Adrenal gland (tissue), 12 donors: ENCODE data around the gene RNF6. TPM values are rescaled to one million over a fixed set of nuclear protein-coding genes. Genes with fewer than 3 reads are reported as not detected.

ENCODE experiments used
- DNase-seq, 7 donors: peaks; one replicate each; pipeline ENCODE4 v3.0.0-alpha.2; 2019 to 2020
- H3K27ac ChIP-seq, 5 donors: fragments of 200-600 bp; sonication (generic) in 4 of 5; 1 replicate in 3 of 5; 2 replicates in 2 of 5; pipeline versions ENCODE4 v1.5.1 to v1.8.0; 2016 to 2020; ENCODE audit warnings: mild to moderate bottlenecking in 1 of 5
- H3K27me3 ChIP-seq: fragments of 200-600 bp; 2 replicates; pipeline ENCODE4 v1.8.0; 2021
- H3K36me3 ChIP-seq, 2 donors: fragments of 200-600 bp; replicated peaks in 1 of 2; 1 replicate in 1 of 2; 2 replicates in 1 of 2; pipeline versions ENCODE4 v1.5.1 to v1.8.0; 2018 to 2022
- H3K4me1 ChIP-seq, 2 donors: fragments of 200-600 bp; replicated peaks in 1 of 2; 1 replicate in 1 of 2; 2 replicates in 1 of 2; pipeline versions ENCODE4 v1.5.1 to v1.8.0; 2018 to 2021
- H3K4me3 ChIP-seq, 4 donors: fragments of 200-600 bp; sonication (generic) in 3 of 4; one replicate each; pipeline ENCODE4 v1.5.1; 2016 to 2018
- H3K9me3 ChIP-seq, 3 donors: fragments of 200-600 bp; sonication (generic) in 1 of 3; replicated peaks in 1 of 3; 1 replicate in 2 of 3; 2 replicates in 1 of 3; pipeline versions ENCODE4 v1.5.1 to v1.8.0; 2016 to 2021
- POLR2A ChIP-seq, 2 donors: fragments of 450-650 bp; IDR thresholded peaks; one replicate each; pipeline ENCODE4 v1.6.1; 2017; ENCODE audit warnings: antibody characterized with exemption in 2 of 2, mild to moderate bottlenecking in 2 of 2, moderate library complexity in 1 of 2
- WGBS, 4 donors: extraction: QIAGEN DNeasy Blood & Tissue Kit in 2 of 4; methylation state at CpG; one replicate each; pipeline versions ENCODE4 v1.1.5 to v1.1.7; 2013 to 2017; 5-methylcytosine and 5-hydroxymethylcytosine counted together
- intact Hi-C, 2 donors: fragments of 100-400 bp; cut with DNase I; formaldehyde crosslinking; loops; one replicate each; pipeline versions ENCODE4 v1.14.1 to v1.15.0; 2022 to 2023
- polyA plus RNA-seq, 3 donors: library from polyadenylated mRNA; stranded (reverse); fragments of 200-250 nt in 2 of 3; fragments of 350-450 nt in 1 of 3; fragmentation: Illumina TruSeq in 1 of 3; extraction: RNeasy Lipid Tissue Mini Kit (QIAGEN cat#74804) in 1 of 3; gene quantifications; one replicate each; pipeline ENCODE4 v1.2.3, GENCODE V29; 2013 to 2014
- total RNA-seq, 9 donors: library from RNA; depleted of rRNA in 4 of 9; stranded (reverse); fragments of >200 nt in 4 of 9; fragments of 120-200 nt in 1 of 9; fragmentation: NEBNext Ultra II Directional in 1 of 9; extraction: Animal tissue kit (Norgen Biotek cat#: 25700) in 1 of 9; gene quantifications; one replicate each; pipeline versions ENCODE4 v1.1.0 to v1.2.4, GENCODE V29; 2013 to 2023
- TF ChIP-seq, protein P1 (sequence below), 6 experiments: fragments of 450-650 bp in 4 of 6; fragments of 200-600 bp in 2 of 6; sonication (generic) in 1 of 6; IDR thresholded peaks; 1 replicate in 5 of 6; 2 replicates in 1 of 6; pipeline versions ENCODE4 v1.5.1 to v1.8.0; 2016 to 2021; ENCODE audit warnings: antibody characterized with exemption in 6 of 6, mild to moderate bottlenecking in 2 of 6, moderate library complexity in 1 of 6
- donor health status: healthy with polysubstance abuse.
- donor health status: Bipolar disorder and iron deficiency.
- donor health status: DM: yes; HTN: yes; CAD: no.
- donor health status: DM: no; HTN: no; CAD: no.
- donor health status: DM: no; HTN: no; CAD: no.
- donor health status: DM: yes; HTN: yes; CAD: no.

RNF6 gene
- total and polyA plus RNA-seq, 12 donors = 14.4 to 70.5 (median 31.4) TPM

DNA sequence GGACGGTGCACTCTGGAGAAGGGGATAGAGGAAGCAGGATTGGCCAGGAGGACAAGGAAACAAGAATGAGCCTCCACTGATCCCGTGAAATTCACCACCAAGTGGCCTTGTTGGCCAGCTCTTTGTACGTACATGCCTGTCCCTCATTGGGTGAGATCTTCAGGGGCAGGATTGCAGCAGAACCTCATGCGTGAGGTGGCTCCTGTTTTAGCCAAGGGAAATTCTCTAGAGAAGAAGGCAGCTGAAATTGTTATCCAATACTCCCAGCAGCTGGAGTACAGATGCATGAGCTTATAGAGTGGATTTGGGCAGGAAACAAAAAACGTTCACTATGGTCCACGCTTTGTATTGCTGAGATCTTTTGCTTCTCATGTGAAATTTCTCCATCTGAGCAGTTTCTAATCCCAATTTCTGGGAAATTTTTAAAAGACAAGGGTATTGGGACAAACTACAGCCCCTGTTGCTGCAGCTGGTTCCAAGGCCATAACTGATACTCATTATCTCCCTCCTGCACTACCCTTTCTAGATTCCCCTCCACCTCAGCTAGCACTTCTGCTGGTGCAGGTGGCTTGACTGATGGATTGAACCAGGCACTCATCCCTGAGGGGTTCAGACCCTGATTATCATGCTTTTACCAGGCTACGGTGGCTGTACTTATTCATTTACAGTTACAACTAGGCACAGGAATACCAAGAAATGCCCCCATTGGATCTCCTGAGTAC lies 3.9 kb upstream of the RNF6 start:
- H3K9me3 ChIP-seq = no peaks in the 10 kb centered on the region
- no peaks in the 10 kb centered on the region for H3K36me3 ChIP-seq
- DNase-seq = no peak
- H3K27me3 ChIP-seq = no peaks in the 10 kb centered on the region
- intact Hi-C loops = no loop called here
- no peak overlapping the region for H3K4me3 ChIP-seq
- peaks cover 1 to 6% of the 10 kb centered on the region in 2 donors for H3K4me1 ChIP-seq
- WGBS, 4 donors = 67 to 74% (median 71%) methylated on average over 7 of the region's 7 CpGs
- no peak overlapping the region for H3K27ac ChIP-seq
- TF ChIP-seq, protein P1, sequence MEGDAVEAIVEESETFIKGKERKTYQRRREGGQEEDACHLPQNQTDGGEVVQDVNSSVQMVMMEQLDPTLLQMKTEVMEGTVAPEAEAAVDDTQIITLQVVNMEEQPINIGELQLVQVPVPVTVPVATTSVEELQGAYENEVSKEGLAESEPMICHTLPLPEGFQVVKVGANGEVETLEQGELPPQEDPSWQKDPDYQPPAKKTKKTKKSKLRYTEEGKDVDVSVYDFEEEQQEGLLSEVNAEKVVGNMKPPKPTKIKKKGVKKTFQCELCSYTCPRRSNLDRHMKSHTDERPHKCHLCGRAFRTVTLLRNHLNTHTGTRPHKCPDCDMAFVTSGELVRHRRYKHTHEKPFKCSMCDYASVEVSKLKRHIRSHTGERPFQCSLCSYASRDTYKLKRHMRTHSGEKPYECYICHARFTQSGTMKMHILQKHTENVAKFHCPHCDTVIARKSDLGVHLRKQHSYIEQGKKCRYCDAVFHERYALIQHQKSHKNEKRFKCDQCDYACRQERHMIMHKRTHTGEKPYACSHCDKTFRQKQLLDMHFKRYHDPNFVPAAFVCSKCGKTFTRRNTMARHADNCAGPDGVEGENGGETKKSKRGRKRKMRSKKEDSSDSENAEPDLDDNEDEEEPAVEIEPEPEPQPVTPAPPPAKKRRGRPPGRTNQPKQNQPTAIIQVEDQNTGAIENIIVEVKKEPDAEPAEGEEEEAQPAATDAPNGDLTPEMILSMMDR (IDR thresholded peaks at IDR 0.05) = no peak
- TF ChIP-seq POLR2A (IDR thresholded peaks at IDR 0.05) = no peak

DNA sequence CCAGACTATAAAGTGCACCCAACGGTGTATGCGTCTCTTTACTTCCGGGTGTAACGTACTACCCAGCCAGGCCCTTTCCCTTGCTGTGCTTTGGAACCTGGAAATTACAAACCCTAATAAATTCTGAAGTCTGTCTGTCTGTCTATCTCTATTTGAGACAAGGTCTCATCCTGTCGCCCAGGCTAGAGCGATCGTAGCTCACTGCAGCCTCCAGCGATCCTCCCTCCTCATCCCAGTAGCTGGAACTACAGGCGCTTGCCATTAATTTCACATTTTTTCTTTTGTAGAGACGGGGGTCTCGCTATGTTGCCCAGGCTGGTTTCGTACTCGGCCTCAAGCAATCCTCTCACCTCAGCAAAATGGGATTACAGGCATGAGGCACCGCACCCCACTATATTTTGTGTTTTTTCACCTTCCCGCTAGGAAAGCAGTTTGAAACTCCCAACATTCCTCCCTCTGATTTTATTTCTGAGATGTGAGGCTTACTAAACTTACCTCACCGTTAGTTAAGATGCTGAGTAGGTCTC lies 469 bp upstream of the RNF6 start:
- Histone ChIP-seq H3K27me3 (no peaks in the 10 kb centered on the region), H3K9me3 (no peaks in the 10 kb centered on the region), H3K4me3 (peak overlapping the region; percentile 13 to 94 (median 61)), H3K36me3 (peaks cover 0 to 19% of the 10 kb centered on the region in 2 donors), H3K27ac (peak overlapping the region; percentile 79 to 99 (median 92)), H3K4me1 (peaks cover 11 to 26% of the 10 kb centered on the region in 2 donors)
- intact Hi-C loops = no loop called here
- DNase-seq = no peak
- WGBS, 4 donors = 16 to 20% (median 18%) methylated on average over 16 of the region's 16 CpGs
- TF ChIP-seq, protein P1 (IDR thresholded peaks at IDR 0.05) = no peak
- no peak for TF ChIP-seq POLR2A (IDR thresholded peaks at IDR 0.05)

DNA sequence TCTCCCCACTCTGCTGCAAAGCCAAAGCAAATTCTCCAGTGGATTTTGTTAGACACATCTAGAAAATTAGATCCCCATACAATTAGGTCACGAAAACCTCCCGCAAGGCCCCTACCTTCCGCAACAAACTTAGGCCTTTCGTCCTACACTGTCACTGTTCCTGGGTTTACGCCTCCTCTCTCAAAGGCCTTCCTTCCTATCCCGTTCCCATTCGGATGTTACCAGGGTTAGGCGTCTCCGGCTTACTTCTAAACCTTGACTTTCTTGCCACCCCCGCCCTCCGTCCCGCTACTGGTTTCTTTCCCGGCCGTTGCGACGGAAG lies 754 bp downstream of the RNF6 start:
- no peaks in the 10 kb centered on the region for H3K9me3 ChIP-seq
- intact Hi-C loops = no loop called here
- 0 to 1% (median 0%) methylated on average over 16 of the region's 16 CpGs for WGBS, 4 donors

DNA sequence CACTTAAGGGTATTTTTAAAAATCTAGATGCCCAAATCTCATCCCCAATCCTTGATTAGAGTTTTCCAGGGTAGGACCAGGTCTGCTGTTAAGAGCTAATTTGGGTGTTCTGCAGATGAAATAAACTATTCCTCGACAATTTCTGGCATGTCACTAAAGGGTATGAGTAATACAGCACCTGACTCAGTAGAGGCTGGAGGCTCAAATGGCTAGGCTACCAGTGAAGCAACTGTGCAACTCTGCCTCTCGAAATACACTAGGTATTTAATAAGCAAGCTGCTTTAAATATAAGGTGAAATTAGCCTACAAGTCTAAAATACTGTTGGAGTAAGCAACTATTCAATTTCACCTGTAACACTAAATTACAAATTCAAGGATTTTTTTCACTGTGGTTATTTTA lies 1.5 kb downstream of the RNF6 start:
- peak overlapping the region in 2 of 4 donors; percentile 51 to 71 for H3K4me3 ChIP-seq
- no peaks in the 10 kb centered on the region for H3K9me3 ChIP-seq
- TF ChIP-seq POLR2A (IDR thresholded peaks at IDR 0.05) = peak in 1 of 2 donors; percentile 47
- TF ChIP-seq, protein P1 (IDR thresholded peaks at IDR 0.05) = no peak
- peaks cover 11 to 26% of the 10 kb centered on the region in 2 donors for H3K4me1 ChIP-seq
- H3K27ac ChIP-seq = peak overlapping the region in 1 of 5 donors; percentile 10
- intact Hi-C loops = no loop called here
- peaks cover 0 to 36% of the 10 kb centered on the region in 2 donors for H3K36me3 ChIP-seq
- WGBS, 4 donors = 55 to 65% (median 60%) methylated on average over 2 of the region's 2 CpGs
- DNase-seq = peak in 4 of 7 donors; percentile 18 to 32 (median 28)
- H3K27me3 ChIP-seq = no peaks in the 10 kb centered on the region

More for the DNA sequence above, 754 bp downstream of the RNF6 start:
- TF ChIP-seq POLR2A (IDR thresholded peaks at IDR 0.05) = no peak
- TF ChIP-seq, protein P1 (IDR thresholded peaks at IDR 0.05) = no peak
- H3K4me1 ChIP-seq = peaks cover 11 to 26% of the 10 kb centered on the region in 2 donors
- DNase-seq = no peak
- H3K4me3 ChIP-seq = peak overlapping the region; percentile 48 to 94 (median 61)
- no peaks in the 10 kb centered on the region for H3K27me3 ChIP-seq
- H3K27ac ChIP-seq = peak overlapping the region; percentile 79 to 99 (median 92)
- H3K36me3 ChIP-seq = peaks cover 0 to 32% of the 10 kb centered on the region in 2 donors
